ENCODE measurements around the gene UBTD2.
A peak's percentile ranks its signal among the peaks of the same experiment; 100 is the strongest.
"Not testable (repeated sequence)": the region's sequence is repeated elsewhere in the genome, so short reads cannot be mapped to it uniquely, and the experiment has no call there.

Gene UBTD2

DNA sequence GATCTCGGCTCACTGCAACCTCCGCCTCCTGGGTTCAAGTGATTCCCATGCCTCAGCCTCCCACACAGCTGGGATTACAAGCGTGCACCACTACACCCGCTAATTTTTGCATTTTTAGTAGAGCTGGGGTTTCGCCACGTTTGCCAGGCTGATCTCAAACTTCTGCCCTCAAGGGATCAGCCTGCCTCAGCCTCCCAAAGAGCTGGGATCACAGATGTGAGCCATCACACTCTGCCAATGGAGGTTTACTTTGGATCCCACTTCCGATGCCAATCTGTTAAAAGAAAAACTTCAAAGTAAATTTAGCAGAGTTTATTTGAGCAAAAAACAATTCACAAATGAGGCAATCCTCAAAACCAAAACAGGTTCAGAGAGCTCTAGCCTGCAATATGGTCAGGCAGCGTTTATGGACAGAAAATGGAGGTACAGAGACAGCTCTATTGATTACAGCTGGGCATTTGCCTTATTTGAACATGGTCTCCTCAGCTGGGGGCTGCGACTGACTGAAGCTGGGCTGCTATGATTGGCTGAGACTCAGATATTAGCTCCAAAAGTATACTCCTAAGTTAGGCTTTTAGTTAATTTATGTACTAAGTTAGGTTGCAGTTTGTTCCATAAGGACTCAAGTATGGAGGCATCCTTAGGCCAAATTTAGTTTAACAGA, 18.6 kb upstream of the UBTD2 start:
- TF ChIP-seq, protein P1, sequence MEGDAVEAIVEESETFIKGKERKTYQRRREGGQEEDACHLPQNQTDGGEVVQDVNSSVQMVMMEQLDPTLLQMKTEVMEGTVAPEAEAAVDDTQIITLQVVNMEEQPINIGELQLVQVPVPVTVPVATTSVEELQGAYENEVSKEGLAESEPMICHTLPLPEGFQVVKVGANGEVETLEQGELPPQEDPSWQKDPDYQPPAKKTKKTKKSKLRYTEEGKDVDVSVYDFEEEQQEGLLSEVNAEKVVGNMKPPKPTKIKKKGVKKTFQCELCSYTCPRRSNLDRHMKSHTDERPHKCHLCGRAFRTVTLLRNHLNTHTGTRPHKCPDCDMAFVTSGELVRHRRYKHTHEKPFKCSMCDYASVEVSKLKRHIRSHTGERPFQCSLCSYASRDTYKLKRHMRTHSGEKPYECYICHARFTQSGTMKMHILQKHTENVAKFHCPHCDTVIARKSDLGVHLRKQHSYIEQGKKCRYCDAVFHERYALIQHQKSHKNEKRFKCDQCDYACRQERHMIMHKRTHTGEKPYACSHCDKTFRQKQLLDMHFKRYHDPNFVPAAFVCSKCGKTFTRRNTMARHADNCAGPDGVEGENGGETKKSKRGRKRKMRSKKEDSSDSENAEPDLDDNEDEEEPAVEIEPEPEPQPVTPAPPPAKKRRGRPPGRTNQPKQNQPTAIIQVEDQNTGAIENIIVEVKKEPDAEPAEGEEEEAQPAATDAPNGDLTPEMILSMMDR (IDR thresholded peaks at IDR 0.05; ENCODE audit: extremely low read depth, missing control alignments) = no peak
- DNase-seq (ENCODE audit: low spot score) = no peak

DNA sequence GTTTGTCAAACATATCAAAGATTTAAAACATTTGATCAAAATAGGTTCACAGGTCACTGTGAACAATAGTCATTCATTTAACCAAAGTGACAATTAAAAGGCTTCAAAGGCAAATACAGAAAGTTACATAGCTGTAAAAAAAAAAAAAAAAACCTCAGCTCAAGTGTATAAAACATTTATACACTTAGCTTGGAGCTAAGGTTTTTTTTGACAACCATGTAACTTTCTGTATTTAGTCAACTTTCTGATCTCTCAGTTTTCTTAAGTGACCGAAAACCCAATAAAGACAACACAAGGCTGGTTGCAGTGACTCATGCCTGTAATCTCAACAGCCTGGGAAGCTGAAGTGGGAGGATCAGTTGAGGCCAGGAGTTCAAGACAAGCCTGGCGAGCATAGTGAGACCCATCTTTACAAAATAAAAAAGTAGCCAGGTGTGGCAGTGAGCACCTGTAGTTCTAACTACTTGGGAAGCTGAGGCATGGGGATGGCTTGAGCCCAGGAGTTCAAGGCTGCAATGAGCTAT, 16.4 kb upstream of the UBTD2 start:
- no peak for DNase-seq (ENCODE audit: low spot score)
- TF ChIP-seq, protein P1 (IDR thresholded peaks at IDR 0.05; ENCODE audit: extremely low read depth, missing control alignments) = no peak

DNA sequence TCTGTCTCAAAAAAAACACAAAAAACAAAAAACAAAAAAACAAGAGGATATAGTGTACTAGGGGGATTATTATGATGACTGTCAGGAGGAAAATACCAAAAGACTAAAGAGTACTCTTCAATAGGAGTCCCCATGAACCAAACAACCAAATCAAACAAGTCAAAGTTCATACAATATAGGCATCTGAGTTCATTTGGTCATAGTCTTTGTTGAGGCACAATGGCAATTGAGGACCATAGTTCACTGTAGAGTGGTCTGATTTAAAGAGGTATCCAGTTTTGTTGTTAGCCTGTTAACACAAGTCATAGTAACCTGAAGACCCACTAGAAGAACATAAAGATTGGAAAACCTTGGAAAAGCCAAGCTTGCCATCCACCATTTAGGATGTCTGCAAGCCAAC, 11.3 kb upstream of the UBTD2 start:
- no peak for DNase-seq (ENCODE audit: low spot score)
- TF ChIP-seq, protein P1 (IDR thresholded peaks at IDR 0.05; ENCODE audit: extremely low read depth, missing control alignments) = no peak

DNA sequence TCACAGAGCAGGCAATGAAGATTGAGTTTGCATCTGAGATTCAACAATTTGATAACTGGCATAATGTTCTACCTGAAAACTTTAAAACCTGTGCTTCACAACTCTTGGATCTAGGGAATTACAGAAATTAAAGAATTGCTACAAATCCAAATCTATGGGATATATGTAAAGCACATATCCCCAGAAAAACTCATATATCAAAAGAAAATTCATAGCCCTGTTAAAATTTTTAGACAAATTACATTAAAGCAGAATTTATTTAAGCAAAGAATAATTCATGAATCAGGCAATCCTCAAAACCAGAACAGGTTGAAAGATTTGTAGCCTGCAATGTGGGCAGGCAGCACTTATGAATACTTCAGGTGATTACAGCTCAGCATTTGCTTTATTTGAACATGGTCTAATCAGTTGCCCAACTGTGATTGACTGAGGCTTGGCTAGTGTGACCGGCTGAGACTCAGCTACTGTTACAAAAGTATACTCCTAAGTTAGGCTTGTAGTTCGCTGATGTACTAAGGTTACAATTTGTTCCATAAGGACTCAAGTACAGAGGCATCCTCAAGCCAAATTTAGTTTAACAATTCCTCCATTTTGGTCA, 10.3 kb upstream of the UBTD2 start:
- no peak for DNase-seq (ENCODE audit: low spot score)

DNA sequence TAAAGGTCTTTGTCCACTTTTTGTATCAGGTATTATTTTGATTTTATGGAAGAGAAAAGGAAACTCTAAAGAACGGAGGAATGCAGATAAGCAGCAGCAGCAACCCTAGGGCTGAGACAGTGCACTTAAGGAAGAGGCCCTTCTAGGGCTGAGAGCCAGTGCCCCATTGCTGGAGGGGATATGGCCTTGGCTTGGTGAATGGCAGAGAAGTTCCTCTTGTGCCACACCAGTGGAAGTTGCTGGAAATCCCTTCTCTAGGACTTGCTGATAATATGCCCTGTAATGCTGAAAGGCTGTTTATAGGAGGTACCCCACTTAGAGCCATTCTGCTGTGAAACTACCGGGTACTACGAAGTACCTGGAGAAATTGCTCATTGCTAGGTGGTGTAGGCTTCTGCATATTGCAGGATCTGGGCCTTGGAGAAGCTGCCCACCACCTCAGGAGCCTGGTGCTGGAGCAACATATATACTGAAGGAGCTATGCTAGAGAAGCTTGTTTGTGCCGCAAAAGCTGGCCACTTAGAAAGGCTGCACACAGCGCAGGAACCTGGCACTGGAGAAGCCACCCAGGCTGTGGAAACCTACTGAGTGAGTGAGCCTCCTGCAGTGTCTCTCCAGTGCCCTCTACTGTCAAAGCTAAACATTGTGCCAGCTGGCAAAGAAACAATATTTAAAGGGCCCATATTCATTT, 9.6 kb upstream of the UBTD2 start:
- DNase-seq (ENCODE audit: low spot score) = peak; percentile 67
- TF ChIP-seq, protein P1 (IDR thresholded peaks at IDR 0.05; ENCODE audit: extremely low read depth, missing control alignments) = peak; percentile 85

More for the DNA sequence above, 10.3 kb upstream of the UBTD2 start:
- TF ChIP-seq, protein P1 (IDR thresholded peaks at IDR 0.05; ENCODE audit: extremely low read depth, missing control alignments) = no peak

DNA sequence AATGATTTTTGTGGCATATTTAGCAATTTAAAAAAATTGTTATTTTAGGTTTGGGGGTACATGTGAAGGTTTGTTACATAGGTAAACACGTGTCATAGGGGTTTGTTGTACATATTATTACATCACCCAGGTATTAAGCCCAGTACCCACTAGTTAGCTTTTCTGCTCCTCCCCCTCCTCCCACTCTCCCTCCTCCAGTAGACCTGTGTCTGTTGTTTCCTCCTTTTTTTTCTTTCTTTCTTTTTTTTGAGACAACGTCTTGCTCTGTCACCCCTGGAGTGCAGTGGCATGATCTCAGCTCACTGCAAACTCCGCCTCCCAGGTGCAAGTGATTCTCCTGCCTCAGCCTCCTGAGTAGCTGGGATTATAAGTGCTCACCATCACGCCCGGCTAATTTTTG, 8.3 kb upstream of the UBTD2 start:
- not testable (repeated sequence) for DNase-seq (ENCODE audit: low spot score)

DNA sequence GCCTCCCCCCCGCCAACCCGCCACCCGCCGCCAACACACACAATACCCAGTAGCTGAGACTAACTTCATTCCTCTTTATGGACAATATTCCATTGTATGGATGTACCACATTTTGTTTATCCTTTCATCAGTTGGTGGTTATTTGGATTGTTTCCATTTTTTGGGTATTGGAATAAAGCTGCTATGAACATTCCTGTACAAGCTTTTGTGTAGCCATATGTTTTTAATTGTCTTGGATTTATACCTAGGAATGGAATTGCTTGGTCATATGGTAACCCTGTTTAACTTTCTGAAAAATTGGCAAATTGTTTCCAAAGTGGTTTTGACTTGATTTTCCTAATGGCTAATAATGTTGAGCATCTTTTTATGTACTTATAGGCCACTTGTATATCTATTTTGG, 4.9 kb upstream of the UBTD2 start:
- DNase-seq (ENCODE audit: low spot score) = no peak
- TF ChIP-seq, protein P1 (IDR thresholded peaks at IDR 0.05; ENCODE audit: extremely low read depth, missing control alignments) = no peak

DNA sequence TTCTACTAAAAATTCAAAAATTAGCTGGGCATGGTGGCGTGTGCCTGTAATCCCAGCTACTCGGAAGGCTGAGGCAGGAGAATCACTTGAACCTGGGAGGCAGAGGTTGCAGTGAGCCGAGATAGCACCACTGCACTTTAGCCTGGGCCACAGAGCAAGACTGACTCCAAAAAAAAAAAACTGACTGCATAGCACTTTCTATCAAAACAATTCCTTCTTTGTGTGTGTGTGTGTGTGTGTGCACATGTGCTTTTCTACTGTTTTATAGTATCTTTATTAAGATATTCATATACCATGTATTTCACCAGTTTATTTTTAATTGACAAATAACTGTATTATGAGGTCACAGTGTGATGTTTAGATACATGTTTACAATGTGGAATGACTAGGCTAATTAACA, 3.6 kb upstream of the UBTD2 start:
- not testable (repeated sequence) for DNase-seq (ENCODE audit: low spot score)
